Nephron progenitor cell (in vitro differentiated cells): ENCODE results near the gene CYSTM1.
A peak's percentile ranks its signal among the peaks of the same experiment; 100 is the strongest.

Experiments
- DNase-seq: peaks from one replicate; pipeline ENCODE4 v3.0.0; 2021
- H3K27ac Mint-ChIP-seq: 2 replicates; pipeline ENCODE4 v1.8.0; 2021; ENCODE audit warnings: mild to moderate bottlenecking, moderate library complexity, mixed read lengths
- H3K27me3 Mint-ChIP-seq: 2 replicates; pipeline ENCODE4 v1.8.0; 2021; ENCODE audit warnings: mild to moderate bottlenecking, low read depth, mixed read lengths; ENCODE audit not compliant: poor library complexity
- H3K36me3 Mint-ChIP-seq: 2 replicates; pipeline ENCODE4 v1.8.0; 2021; ENCODE audit warnings: low read depth, mixed read lengths
- H3K4me1 Mint-ChIP-seq: 2 replicates; pipeline ENCODE4 v1.8.0; 2021; ENCODE audit warnings: mixed read lengths
- H3K4me3 Mint-ChIP-seq: 2 replicates; pipeline ENCODE4 v1.8.0; 2021; ENCODE audit warnings: mild to moderate bottlenecking, moderate library complexity, mixed read lengths
- H3K9me3 Mint-ChIP-seq: 2 replicates; pipeline ENCODE4 v1.8.0; 2021; ENCODE audit warnings: mild to moderate bottlenecking, moderate library complexity, mixed read lengths
- TF ChIP-seq, protein P1 (sequence below): fragments of 200-600 bp; sonication (generic); IDR thresholded peaks from 2 replicates; pipeline ENCODE4 v1.5.0; 2021; ENCODE audit warnings: antibody characterized with exemption

The CYSTM1 gene

DNA sequence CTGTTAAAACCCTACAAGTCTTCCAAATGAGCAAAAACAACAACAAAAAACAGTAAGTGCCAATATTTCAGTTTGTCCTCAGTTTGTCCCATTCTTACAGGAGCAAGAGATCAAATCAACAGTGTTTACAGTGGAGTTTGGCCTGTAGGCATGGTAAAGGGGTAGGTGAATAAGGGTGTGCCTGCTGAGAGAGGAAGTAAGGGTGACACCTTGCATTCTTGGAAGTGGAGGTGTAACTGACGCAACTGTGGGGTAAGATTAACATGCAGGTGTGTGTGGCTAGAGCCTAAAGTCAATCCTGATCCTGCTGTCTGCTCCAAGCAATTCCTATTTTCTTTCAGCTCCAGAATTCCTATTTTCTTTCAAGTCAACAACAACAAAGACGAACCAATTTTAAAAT, 84.5 kb downstream of the CYSTM1 start:
- H3K36me3 Mint-ChIP-seq, result peaks cover 46% of the 10 kb centered on the region
- H3K27ac Mint-ChIP-seq, result no peak overlapping the region
- H3K4me3 Mint-ChIP-seq, result no peak overlapping the region
- peaks cover 6% of the 10 kb centered on the region for H3K4me1 Mint-ChIP-seq
- DNase-seq, result no peak
- H3K27me3 Mint-ChIP-seq, result no peaks in the 10 kb centered on the region
- TF ChIP-seq, protein P1, sequence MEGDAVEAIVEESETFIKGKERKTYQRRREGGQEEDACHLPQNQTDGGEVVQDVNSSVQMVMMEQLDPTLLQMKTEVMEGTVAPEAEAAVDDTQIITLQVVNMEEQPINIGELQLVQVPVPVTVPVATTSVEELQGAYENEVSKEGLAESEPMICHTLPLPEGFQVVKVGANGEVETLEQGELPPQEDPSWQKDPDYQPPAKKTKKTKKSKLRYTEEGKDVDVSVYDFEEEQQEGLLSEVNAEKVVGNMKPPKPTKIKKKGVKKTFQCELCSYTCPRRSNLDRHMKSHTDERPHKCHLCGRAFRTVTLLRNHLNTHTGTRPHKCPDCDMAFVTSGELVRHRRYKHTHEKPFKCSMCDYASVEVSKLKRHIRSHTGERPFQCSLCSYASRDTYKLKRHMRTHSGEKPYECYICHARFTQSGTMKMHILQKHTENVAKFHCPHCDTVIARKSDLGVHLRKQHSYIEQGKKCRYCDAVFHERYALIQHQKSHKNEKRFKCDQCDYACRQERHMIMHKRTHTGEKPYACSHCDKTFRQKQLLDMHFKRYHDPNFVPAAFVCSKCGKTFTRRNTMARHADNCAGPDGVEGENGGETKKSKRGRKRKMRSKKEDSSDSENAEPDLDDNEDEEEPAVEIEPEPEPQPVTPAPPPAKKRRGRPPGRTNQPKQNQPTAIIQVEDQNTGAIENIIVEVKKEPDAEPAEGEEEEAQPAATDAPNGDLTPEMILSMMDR, result no peak
- H3K9me3 Mint-ChIP-seq, result peaks cover 8% of the 10 kb centered on the region

DNA sequence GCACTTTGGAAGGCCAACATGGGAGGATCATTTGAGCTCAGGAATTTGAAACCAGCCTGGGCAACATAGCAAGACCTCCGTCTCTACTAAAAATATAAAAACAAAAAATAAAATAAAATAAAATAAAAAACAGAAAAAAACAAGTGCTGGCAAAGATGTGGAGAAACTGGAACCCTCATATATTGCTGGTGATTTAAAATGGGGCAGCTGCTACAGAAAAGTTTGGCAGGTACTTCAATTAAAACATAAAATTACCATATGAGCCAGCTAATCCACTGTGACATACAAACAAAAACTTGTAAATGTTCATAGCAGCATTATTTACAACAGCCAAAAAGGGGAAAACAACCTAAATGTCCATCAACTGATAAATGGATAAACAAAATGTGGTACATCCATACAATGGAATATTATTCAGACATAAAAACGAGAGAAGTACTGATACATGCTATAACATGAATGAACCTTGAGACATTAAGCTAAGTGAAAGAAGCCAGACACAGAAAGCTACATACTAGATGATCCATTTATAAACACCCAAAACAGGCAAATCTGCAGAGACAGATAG, 85.2 kb downstream of the CYSTM1 start:
- Mint-ChIP-seq H3K9me3 (peaks cover 8% of the 10 kb centered on the region), H3K4me3 (no peak overlapping the region), H3K4me1 (peaks cover 6% of the 10 kb centered on the region), H3K27ac (no peak overlapping the region), H3K27me3 (no peaks in the 10 kb centered on the region), H3K36me3 (peaks cover 46% of the 10 kb centered on the region)
- TF ChIP-seq, protein P1, result no peak
- no peak for DNase-seq

DNA sequence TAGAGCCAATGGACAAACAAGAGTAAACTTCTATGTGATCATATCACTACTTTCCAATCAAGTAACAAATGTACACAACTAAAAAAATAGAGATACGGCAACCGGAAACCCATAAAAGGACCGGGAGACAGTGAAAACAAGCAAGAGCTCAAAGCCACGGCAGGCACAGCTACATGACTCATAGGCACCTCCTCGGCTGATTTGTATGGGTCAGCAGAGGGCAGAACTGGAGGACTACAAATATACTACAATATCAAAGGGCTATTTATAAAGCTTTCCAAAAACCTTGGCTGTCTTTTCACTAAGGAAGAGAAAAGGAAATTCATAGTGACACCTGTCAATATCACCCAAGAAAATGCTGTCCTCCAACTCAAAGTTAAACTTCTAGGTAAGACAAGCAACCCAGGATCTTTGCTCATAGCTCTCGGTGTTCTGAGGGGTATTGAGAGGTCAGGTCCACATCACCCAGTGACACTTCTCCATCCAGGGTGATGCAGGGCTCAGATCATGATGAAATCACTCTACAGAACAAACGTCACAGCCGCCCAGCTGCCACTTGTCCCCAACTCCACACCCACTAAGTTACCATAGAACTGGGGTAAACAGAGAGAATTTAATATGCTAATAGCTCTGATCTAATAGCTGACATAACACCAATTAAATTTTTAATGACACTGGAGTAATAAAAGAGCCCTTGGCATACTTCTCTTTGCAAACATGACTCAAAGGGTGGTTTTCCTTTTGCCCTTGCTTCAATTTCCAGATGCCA, 86.6 kb downstream of the CYSTM1 start:
- DNase-seq, result no peak
- Mint-ChIP-seq H3K27ac (peak overlapping the region; percentile 60), H3K4me3 (no peak overlapping the region), H3K9me3 (peaks cover 8% of the 10 kb centered on the region), H3K36me3 (peaks cover 46% of the 10 kb centered on the region), H3K4me1 (peaks cover 6% of the 10 kb centered on the region), H3K27me3 (no peaks in the 10 kb centered on the region)
- TF ChIP-seq, protein P1, result no peak

DNA sequence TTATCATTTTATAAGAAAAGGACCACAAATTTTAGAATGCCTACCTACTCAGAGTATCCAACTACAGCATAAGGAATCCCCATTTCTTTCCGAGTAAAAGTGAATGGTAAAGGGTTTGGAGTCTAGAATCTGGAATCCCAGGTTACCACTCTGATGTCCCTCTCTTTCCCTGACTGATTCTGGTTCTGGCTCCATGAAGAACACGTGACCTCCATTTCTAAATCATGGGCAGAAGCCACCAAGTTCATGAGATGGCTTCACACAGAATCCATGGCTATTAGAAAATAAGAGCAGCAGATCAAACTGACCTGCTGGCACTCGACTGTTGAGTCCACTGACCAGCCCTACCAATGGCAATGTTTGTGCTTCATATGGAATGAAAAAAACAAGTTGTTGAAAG, 87.2 kb downstream of the CYSTM1 start:
- Mint-ChIP-seq H3K27me3 (no peaks in the 10 kb centered on the region), H3K27ac (peak overlapping the region; percentile 85), H3K9me3 (peaks cover 8% of the 10 kb centered on the region), H3K36me3 (peaks cover 46% of the 10 kb centered on the region), H3K4me3 (no peak overlapping the region), H3K4me1 (peaks cover 6% of the 10 kb centered on the region)
- TF ChIP-seq, protein P1, result no peak
- DNase-seq, result no peak

DNA sequence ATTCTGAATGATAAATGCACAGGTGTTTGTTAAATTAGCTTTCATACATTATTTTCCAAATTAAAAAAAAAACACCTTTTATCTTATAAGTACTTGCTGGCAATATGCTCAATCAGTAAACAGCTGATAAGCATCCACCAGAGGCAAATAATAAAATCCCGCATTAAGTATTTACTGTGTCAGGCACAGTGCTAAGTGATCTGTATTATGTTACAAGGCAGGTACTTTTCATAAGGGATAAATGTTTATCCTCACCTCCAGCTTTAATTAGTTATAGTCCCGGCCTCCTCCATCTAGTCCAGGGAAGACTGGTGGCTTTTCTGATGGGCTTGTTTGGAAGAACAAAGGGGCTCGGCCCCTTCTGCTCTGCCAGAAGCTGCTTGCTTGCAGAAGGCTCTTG, 87.9 kb downstream of the CYSTM1 start:
- no peaks in the 10 kb centered on the region for H3K27me3 Mint-ChIP-seq

More for the DNA sequence above, 87.9 kb downstream of the CYSTM1 start:
- Mint-ChIP-seq H3K36me3 (peaks cover 43% of the 10 kb centered on the region), H3K9me3 (peaks cover 8% of the 10 kb centered on the region), H3K4me3 (no peak overlapping the region), H3K27ac (peak overlapping the region; percentile 24), H3K4me1 (peaks cover 6% of the 10 kb centered on the region)
- TF ChIP-seq, protein P1, result no peak
- DNase-seq, result no peak
